Endothelial cell of umbilical vein (primary cell): ENCODE data around the gene LTBP1.

Experiments
- POLR2A ChIP-seq: IDR thresholded peaks from 2 replicates; pipeline ENCODE4 v1.6.1; 2012; ENCODE audit warnings: low read depth, mild to moderate bottlenecking, control low read depth, low read length
- TF ChIP-seq, protein P1 (sequence below), 2 donors: IDR thresholded peaks; 1 replicate in 1 of 2; 2 replicates in 1 of 2; pipeline ENCODE4 v1.5.1; 2011; ENCODE audit warnings: low read length in 2 of 2, mild to moderate bottlenecking in 2 of 2, moderate library complexity in 2 of 2, control low read depth in 1 of 2, inconsistent platforms in 1 of 2, low read depth in 1 of 2; ENCODE audit not compliant: insufficient read depth in 1 of 2; ENCODE audit errors: extremely low read depth in 1 of 2

DNA sequence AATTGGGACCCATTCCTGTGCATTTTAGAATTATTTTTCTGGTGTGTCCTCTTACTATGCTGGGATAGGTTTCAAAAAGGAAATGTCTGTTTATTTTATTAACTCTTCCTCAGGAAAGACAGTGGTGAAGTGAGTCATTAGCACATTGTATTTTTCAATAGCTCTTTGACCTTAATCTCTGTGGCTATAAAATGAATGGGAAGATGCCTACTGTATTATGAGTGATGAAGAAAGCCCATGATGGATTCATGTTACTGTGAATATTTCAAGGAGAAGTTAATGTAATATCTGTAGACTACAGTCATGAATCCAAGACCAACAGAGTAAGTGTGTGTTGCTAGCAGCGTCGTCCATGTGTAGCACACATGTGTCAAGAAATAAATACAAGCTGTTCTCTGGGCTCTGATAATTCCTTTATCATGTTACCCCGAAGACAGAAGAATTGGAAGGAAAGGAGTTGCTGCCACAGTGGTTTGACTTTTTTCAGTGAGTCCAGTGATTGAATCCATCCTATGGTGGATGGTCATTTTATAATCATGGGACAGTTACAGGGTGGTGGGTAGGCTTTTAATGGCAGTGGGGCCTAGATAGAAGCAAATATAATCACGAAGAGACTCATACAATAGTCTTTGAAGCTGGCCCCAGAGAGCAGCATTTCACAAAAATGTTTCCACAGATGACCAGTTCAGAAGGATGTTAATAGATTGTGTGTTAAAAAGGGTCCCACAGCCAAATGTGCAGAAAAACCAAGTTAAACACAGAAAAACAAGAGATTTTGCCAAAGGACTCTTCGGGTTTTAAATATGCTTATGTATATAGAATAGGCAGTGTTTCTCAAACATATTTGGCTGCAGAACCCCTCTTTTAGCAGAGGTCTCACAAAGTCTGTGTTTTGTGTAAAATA lies 290.0 kb downstream of the LTBP1 start:
- no peak for TF ChIP-seq POLR2A
- TF ChIP-seq, protein P1, sequence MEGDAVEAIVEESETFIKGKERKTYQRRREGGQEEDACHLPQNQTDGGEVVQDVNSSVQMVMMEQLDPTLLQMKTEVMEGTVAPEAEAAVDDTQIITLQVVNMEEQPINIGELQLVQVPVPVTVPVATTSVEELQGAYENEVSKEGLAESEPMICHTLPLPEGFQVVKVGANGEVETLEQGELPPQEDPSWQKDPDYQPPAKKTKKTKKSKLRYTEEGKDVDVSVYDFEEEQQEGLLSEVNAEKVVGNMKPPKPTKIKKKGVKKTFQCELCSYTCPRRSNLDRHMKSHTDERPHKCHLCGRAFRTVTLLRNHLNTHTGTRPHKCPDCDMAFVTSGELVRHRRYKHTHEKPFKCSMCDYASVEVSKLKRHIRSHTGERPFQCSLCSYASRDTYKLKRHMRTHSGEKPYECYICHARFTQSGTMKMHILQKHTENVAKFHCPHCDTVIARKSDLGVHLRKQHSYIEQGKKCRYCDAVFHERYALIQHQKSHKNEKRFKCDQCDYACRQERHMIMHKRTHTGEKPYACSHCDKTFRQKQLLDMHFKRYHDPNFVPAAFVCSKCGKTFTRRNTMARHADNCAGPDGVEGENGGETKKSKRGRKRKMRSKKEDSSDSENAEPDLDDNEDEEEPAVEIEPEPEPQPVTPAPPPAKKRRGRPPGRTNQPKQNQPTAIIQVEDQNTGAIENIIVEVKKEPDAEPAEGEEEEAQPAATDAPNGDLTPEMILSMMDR (IDR thresholded peaks at IDR 0.05; ENCODE audit: extremely low read depth in 1 of 2, insufficient read depth in 1 of 2, low read depth in 1 of 2, low read length in 2 of 2): no peak
